GM12892 (cell line): ENCODE results near the gene LHFPL6.

Source experiments
- POLR2A ChIP-seq: IDR thresholded peaks from 2 replicates; pipeline ENCODE4 v1.6.1; 2011; ENCODE audit warnings: low read depth, low read length, control low read depth
- TAF1 ChIP-seq: IDR thresholded peaks from 2 replicates; pipeline ENCODE4 v1.6.1; 2011; ENCODE audit warnings: low read depth, mild to moderate bottlenecking, control low read depth, low read length, borderline replicate concordance

GRCh38 chr13:39586958-39587605, 15.9 kb downstream of the LHFPL6 start:
- TF ChIP-seq TAF1 (no peak), POLR2A (no peak)
